T follicular helper cell (primary cell): Measurements from ENCODE around the gene ATXN8OS.
"Not testable (repeated sequence)": the region's sequence is repeated elsewhere in the genome, so short reads cannot be mapped to it uniquely, and the experiment has no call there.

Experiments
- DNase-seq: peaks from one replicate; pipeline ENCODE4 v3.0.0-alpha.2; 2020; ENCODE audit warnings: low read depth
- total RNA-seq, 2 experiments: gene quantifications; one replicate each; lab custom pipeline; 2026; lab: John Stamatoyannopoulos, UW

ATXN8OS gene
- total RNA-seq: 0 reads per million in 2 experiments

- no peak for DNase-seq
Observed at GRCh38 chr13:70107498-70108281, at the start of gene ATXN8OS. ATXN8OS (plus strand) TSS chr13:70107826.

- DNase-seq: no peak
Observed at GRCh38 chr13:70080012-70080411, 27.6 kb upstream of the ATXN8OS start.

GRCh38 chr13:70087247-70087646, 20.4 kb upstream of the ATXN8OS start:
- DNase-seq: no peak

GRCh38 chr13:70088926-70089325, 18.7 kb upstream of the ATXN8OS start:
- DNase-seq: no peak

- no peak for DNase-seq
Observed at GRCh38 chr13:70090036-70090723, 17.4 kb upstream of the ATXN8OS start.

- DNase-seq: no peak
Observed at GRCh38 chr13:70098669-70099068, 9.0 kb upstream of the ATXN8OS start.

- DNase-seq: no peak
Observed at GRCh38 chr13:70104481-70104880, 3.1 kb upstream of the ATXN8OS start.

GRCh38 chr13:70107125-70107497, 515 bp upstream of the ATXN8OS start:
- DNase-seq: no peak

GRCh38 chr13:70108356-70109105, 905 bp downstream of the ATXN8OS start, which contains the start of gene KLHL1:
KLHL1 (minus strand) TSS chr13:70108452; CDS start chr13:70107699, 753 bp downstream.
- DNase-seq: no peak

- no peak for DNase-seq
Observed at GRCh38 chr13:70117338-70117905, 9.8 kb downstream of the ATXN8OS start.

GRCh38 chr13:70125693-70126092, 18.1 kb downstream of the ATXN8OS start:
- DNase-seq: no peak

- DNase-seq: no peak
Observed at GRCh38 chr13:70128098-70128497, 20.5 kb downstream of the ATXN8OS start.

GRCh38 chr13:70142658-70143057, 35.0 kb downstream of the ATXN8OS start:
- not testable (repeated sequence) for DNase-seq

GRCh38 chr13:70162141-70162540, 54.5 kb downstream of the ATXN8OS start:
- DNase-seq: no peak

GRCh38 chr13:70170689-70171088, 63.1 kb downstream of the ATXN8OS start:
- DNase-seq: no peak

GRCh38 chr13:70171151-70171550, 63.5 kb downstream of the ATXN8OS start:
- no peak for DNase-seq

- no peak for DNase-seq
Observed at GRCh38 chr13:70172946-70173597, 65.4 kb downstream of the ATXN8OS start.

GRCh38 chr13:70173598-70173959, 66.0 kb downstream of the ATXN8OS start:
- no peak for DNase-seq

- DNase-seq: no peak
Observed at GRCh38 chr13:70178346-70178745, 70.7 kb downstream of the ATXN8OS start.
